Astrocyte (in vitro differentiated cells and primary cell): ENCODE results near the gene COMMD1. TPM values are rescaled to one million over a fixed set of nuclear protein-coding genes. Genes with fewer than 3 reads are reported as not detected.
"Not testable (repeated sequence)": the region's sequence is repeated elsewhere in the genome, so short reads cannot be mapped to it uniquely, and the experiment has no call there.

Source experiments
- DNase-seq: peaks from one replicate; pipeline ENCODE4 v3.0.0-alpha.2; 2010; ENCODE audit warnings: low read depth
- FAIRE-seq: peaks from 2 replicates; lab custom pipeline; 2011; peaks lifted over from hg19 to GRCh38; lab: Jason Lieb, UNC
- H2AFZ ChIP-seq: 2 replicates; pipeline ENCODE4 v1.6.0; 2012; ENCODE audit warnings: low read depth, low read length, inconsistent platforms
- H3K27ac ChIP-seq: 2 replicates; pipeline ENCODE4 v1.5.1; 2011; ENCODE audit warnings: low read depth, low read length, inconsistent platforms
- H3K27me3 ChIP-seq: 2 replicates; pipeline ENCODE4 v1.6.0; 2011; ENCODE audit warnings: low read length, inconsistent platforms; ENCODE audit not compliant: insufficient read depth
- H3K36me3 ChIP-seq: 2 replicates; pipeline ENCODE4 v1.5.1; 2011; ENCODE audit warnings: low read length, inconsistent platforms; ENCODE audit not compliant: insufficient read depth
- H3K4me1 ChIP-seq: 2 replicates; pipeline ENCODE4 v1.5.1; 2011; ENCODE audit warnings: low read length, inconsistent platforms; ENCODE audit not compliant: insufficient read depth
- H3K4me2 ChIP-seq: 2 replicates; pipeline ENCODE4 v1.6.0; 2012; ENCODE audit warnings: low read length, inconsistent platforms
- H3K4me3 ChIP-seq: 2 replicates; pipeline ENCODE4 v1.5.1; 2011; ENCODE audit warnings: low read depth, mild to moderate bottlenecking, low read length, inconsistent platforms; ENCODE audit not compliant: insufficient read depth
- H3K79me2 ChIP-seq: 2 replicates; pipeline ENCODE4 v1.6.0; 2012; ENCODE audit warnings: mild to moderate bottlenecking, low read length, inconsistent platforms; ENCODE audit not compliant: insufficient read depth
- H3K9ac ChIP-seq: 2 replicates; pipeline ENCODE4 v1.6.0; 2012; ENCODE audit warnings: mild to moderate bottlenecking, low read length, inconsistent platforms
- H3K9me3 ChIP-seq: 2 replicates; pipeline ENCODE4 v1.5.1; 2012; ENCODE audit warnings: low read depth, mild to moderate bottlenecking, low read length, inconsistent platforms; ENCODE audit not compliant: insufficient read depth
- H4K20me1 ChIP-seq: 2 replicates; pipeline ENCODE4 v1.6.0; 2012; ENCODE audit warnings: low read length, inconsistent platforms; ENCODE audit not compliant: insufficient read depth
- H3K27ac Mint-ChIP-seq: one replicate; pipeline ENCODE4 v1.8.0; 2021; ENCODE audit warnings: mild to moderate bottlenecking, mixed read lengths; ENCODE audit not compliant: unreplicated experiment
- H3K27me3 Mint-ChIP-seq: one replicate; pipeline ENCODE4 v1.8.0; 2021; ENCODE audit warnings: low read depth, mixed read lengths; ENCODE audit not compliant: unreplicated experiment
- H3K36me3 Mint-ChIP-seq: one replicate; pipeline ENCODE4 v1.8.0; 2021; ENCODE audit warnings: low read depth, mixed read lengths; ENCODE audit not compliant: unreplicated experiment
- H3K4me1 Mint-ChIP-seq: one replicate; pipeline ENCODE4 v1.8.0; 2021; ENCODE audit warnings: low read depth, mixed read lengths; ENCODE audit not compliant: unreplicated experiment
- H3K4me3 Mint-ChIP-seq: one replicate; pipeline ENCODE4 v1.8.0; 2021; ENCODE audit warnings: mild to moderate bottlenecking, moderate library complexity, mixed read lengths; ENCODE audit not compliant: unreplicated experiment
- H3K9me3 Mint-ChIP-seq: one replicate; pipeline ENCODE4 v1.8.0; 2021; ENCODE audit warnings: mild to moderate bottlenecking, mixed read lengths; ENCODE audit not compliant: unreplicated experiment
- CTCF ChIP-seq: IDR thresholded peaks from 2 replicates; pipeline ENCODE4 v1.5.1; 2011; ENCODE audit warnings: low read depth, mild to moderate bottlenecking, inconsistent platforms, low read length, moderate library complexity; ENCODE audit not compliant: insufficient read depth
- EZH2 ChIP-seq: IDR thresholded peaks from 2 replicates; pipeline ENCODE4 v1.6.1; 2012; ENCODE audit warnings: mild to moderate bottlenecking, low read length, inconsistent platforms; ENCODE audit not compliant: insufficient read depth
- total RNA-seq: library from RNA; stranded (reverse); gene quantifications from 2 replicates; pipeline ENCODE4 v1.2.1, GENCODE V29; 2021

The COMMD1 gene
- total RNA-seq, 1 donor from 2014 or later: 32.0 TPM

- Histone ChIP-seq H2AFZ (no peak overlapping the region), H3K9me3 (no peaks in the 10 kb centered on the region), H3K9ac (no peak overlapping the region), H3K36me3 (no peaks in the 10 kb centered on the region), H3K4me3 (no peak overlapping the region), H3K4me1 (no peaks in the 10 kb centered on the region), H3K27ac (no peak overlapping the region), H3K4me2 (no peak overlapping the region), H4K20me1 (no peaks in the 10 kb centered on the region), H3K27me3 (no peaks in the 10 kb centered on the region), H3K79me2 (no peaks in the 10 kb centered on the region)
- Mint-ChIP-seq H3K27me3 (no peaks in the 10 kb centered on the region), H3K27ac (no peak overlapping the region), H3K36me3 (peaks cover 2% of the 10 kb centered on the region), H3K4me3 (no peak overlapping the region), H3K9me3 (peaks cover 2% of the 10 kb centered on the region), H3K4me1 (peaks cover 8% of the 10 kb centered on the region)
- TF ChIP-seq CTCF (no peak), EZH2 (no peak)
- DNase-seq: no peak
- no peak for FAIRE-seq
Measured at GRCh38 chr2:62040926-62041325, 135.5 kb downstream of the COMMD1 start.

- H3K27ac Mint-ChIP-seq, H3K9ac ChIP-seq, DNase-seq, H2AFZ ChIP-seq, H3K4me3 Mint-ChIP-seq, H3K27me3 Mint-ChIP-seq, H3K9me3 ChIP-seq, H3K36me3 Mint-ChIP-seq, H3K27ac ChIP-seq, FAIRE-seq, H3K27me3 ChIP-seq, H3K4me1 ChIP-seq, H3K79me2 ChIP-seq, H3K4me3 ChIP-seq, H4K20me1 ChIP-seq, H3K4me2 ChIP-seq, H3K4me1 Mint-ChIP-seq, H3K9me3 Mint-ChIP-seq, H3K36me3 ChIP-seq: not testable (repeated sequence)
Measured at GRCh38 chr2:62041701-62042385, 136.4 kb downstream of the COMMD1 start.

- Histone ChIP-seq H3K9ac (no peak overlapping the region), H3K4me3 (no peak overlapping the region), H2AFZ (no peak overlapping the region), H3K36me3 (no peaks in the 10 kb centered on the region), H3K27me3 (no peaks in the 10 kb centered on the region), H3K4me1 (no peaks in the 10 kb centered on the region), H3K4me2 (no peak overlapping the region), H3K9me3 (no peaks in the 10 kb centered on the region), H3K27ac (no peak overlapping the region), H4K20me1 (no peaks in the 10 kb centered on the region), H3K79me2 (no peaks in the 10 kb centered on the region)
- Mint-ChIP-seq H3K27ac (no peak overlapping the region), H3K36me3 (peaks cover 5% of the 10 kb centered on the region), H3K4me3 (no peak overlapping the region), H3K9me3 (peaks cover 2% of the 10 kb centered on the region), H3K4me1 (peaks cover 8% of the 10 kb centered on the region), H3K27me3 (no peaks in the 10 kb centered on the region)
- FAIRE-seq: no peak
- TF ChIP-seq EZH2 (no peak), CTCF (no peak)
- no peak for DNase-seq
Measured at GRCh38 chr2:62042400-62042799, 136.9 kb downstream of the COMMD1 start.
